MCF 10A (cell line): Measurements from ENCODE around the gene ENDOG. TPM values are rescaled to one million over a fixed set of nuclear protein-coding genes. Genes with fewer than 3 reads are reported as not detected.

ENCODE experiments used
- Bru-seq: library from RNA; stranded (reverse); fragments of 400-500 nt; gene quantifications from one replicate; lab custom pipeline; 2021; lab: Mats Ljungman, UMichigan
- BruChase-seq, 2 experiments: library from RNA; stranded (reverse); fragments of 400-500 nt; gene quantifications; one replicate each; lab custom pipeline; 2021; lab: Mats Ljungman, UMichigan
- BruUV-seq: library from RNA; stranded (reverse); fragments of 400-500 nt; replicated peaks from 2 replicates; lab custom pipeline; 2021; lab: Mats Ljungman, UMichigan
- CTCF ChIA-PET: fragments of 300-600 bp; sonication (Branson Sonifier 250); formaldehyde crosslinking; extraction: SDS; loops from one replicate; lab custom pipeline; 2021; ENCODE audit warnings: antibody characterized with exemption, inconsistent platforms; lab: Yijun Ruan, JAX
- POLR2A ChIA-PET: fragments of 300-600, 350-650 bp; sonication (Branson Sonifier 250); formaldehyde crosslinking; extraction: SDS; loops from one replicate; lab custom pipeline; 2020; ENCODE audit warnings: antibody characterized with exemption, inconsistent platforms; lab: Yijun Ruan, JAX
- DNase-seq: peaks from one replicate; pipeline ENCODE4 v3.0.0-alpha.2; 2018; ENCODE audit not compliant: unreplicated experiment
- H3K27ac Mint-ChIP-seq: one replicate; pipeline ENCODE4 v1.8.0; 2022; ENCODE audit warnings: mild to moderate bottlenecking, low read depth, mixed read lengths; ENCODE audit not compliant: unreplicated experiment
- H3K27me3 Mint-ChIP-seq: one replicate; pipeline ENCODE4 v1.8.0; 2022; ENCODE audit warnings: mixed read lengths; ENCODE audit not compliant: insufficient read depth, unreplicated experiment
- H3K36me3 Mint-ChIP-seq: one replicate; pipeline ENCODE4 v1.8.0; 2022; ENCODE audit warnings: mild to moderate bottlenecking, moderate library complexity, mixed read lengths; ENCODE audit not compliant: insufficient read depth, unreplicated experiment
- H3K4me1 Mint-ChIP-seq: one replicate; pipeline ENCODE4 v1.8.0; 2022; ENCODE audit warnings: mixed read lengths; ENCODE audit not compliant: insufficient read depth, unreplicated experiment
- H3K4me3 Mint-ChIP-seq: one replicate; pipeline ENCODE4 v1.8.0; 2022; ENCODE audit warnings: mild to moderate bottlenecking, moderate library complexity, mixed read lengths; ENCODE audit not compliant: unreplicated experiment
- H3K9me3 Mint-ChIP-seq: one replicate; pipeline ENCODE4 v1.8.0; 2022; ENCODE audit warnings: mixed read lengths; ENCODE audit not compliant: unreplicated experiment
- intact Hi-C: fragments of 100-400 bp; cut with micrococcal nuclease; formaldehyde crosslinking; loops from 2 replicates; pipeline ENCODE4 v1.14.1; 2022
- long read RNA-seq: library from polyadenylated mRNA; stranded (forward); transcript quantifications from one replicate; pipeline ENCODE4 v2.0.0, GENCODE V29; 2022
- total RNA-seq: library from RNA; stranded (reverse); gene quantifications from 2 replicates; pipeline ENCODE4 v1.2.3, GENCODE V29; 2022
- TF ChIP-seq, protein P1 (sequence below): fragments of 200-600 bp; IDR thresholded peaks from one replicate; pipeline ENCODE4 v1.8.0; 2022; ENCODE audit warnings: antibody characterized with exemption, mild to moderate bottlenecking; ENCODE audit not compliant: unreplicated experiment

The ENDOG gene
- 18.2 and 22.0 TPM in 2 replicates for total RNA-seq
- Bru-seq, nascent RNA: percentile 36 among the genes with signal in this experiment
- BruChase-seq, experiment 1, labeled RNA remaining after a 6-hour chase: percentile 56 among the genes with signal in this experiment
- percentile 43 among the genes with signal in this experiment for BruChase-seq, experiment 2, labeled RNA remaining after a 2-hour chase
- long read RNA-seq, transcript ENDOG-201 (3 exons, 1,172 nt): major isoform, 48 of 62 reads
- long read RNA-seq, partial matches to known transcripts: 5 of 62 reads
- long read RNA-seq, other reads (novel, unspliced or antisense): 9 of 62 reads

DNA sequence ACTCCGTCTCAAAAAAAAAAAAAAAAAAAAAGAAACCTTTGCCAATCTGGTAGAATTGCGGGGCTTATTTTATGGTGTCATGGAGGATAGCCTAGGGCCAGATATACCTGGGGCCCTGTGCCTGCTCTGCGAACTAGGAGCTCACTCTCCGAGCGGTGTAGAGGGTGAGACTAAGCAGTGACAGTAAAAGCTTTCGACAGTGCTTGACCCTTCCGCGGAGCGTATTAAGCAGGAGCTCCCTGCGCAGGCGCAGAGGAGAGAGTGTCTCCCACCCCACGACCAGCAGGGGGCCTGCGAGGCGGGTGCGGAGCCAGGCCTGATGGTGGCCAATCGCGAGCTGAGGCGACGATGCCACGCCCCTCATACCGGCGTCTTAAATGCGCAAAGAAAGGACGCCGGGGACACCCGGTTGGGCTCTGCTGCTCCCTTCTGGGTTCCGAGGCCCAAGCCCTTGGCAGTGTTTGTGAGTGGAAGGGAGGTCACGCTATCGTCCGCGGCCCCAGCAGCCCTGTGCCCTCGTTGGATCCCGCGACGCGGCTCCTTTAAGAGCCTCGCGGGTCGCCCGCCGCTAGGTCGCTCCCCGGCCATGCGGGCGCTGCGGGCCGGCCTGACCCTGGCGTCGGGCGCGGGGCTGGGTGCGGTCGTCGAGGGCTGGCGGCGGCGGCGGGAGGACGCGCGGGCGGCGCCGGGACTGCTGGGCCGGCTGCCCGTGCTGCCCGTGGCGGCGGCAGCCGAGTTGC is at the start of gene ENDOG:
Gene ENDOG (plus strand): TSS at position 402 of the 740 bp plus-strand sequence. CDS start 185 bp downstream, at position 587.
- Mint-ChIP-seq H3K4me3 (peak within 1 kb of the TSS; percentile 72), H3K9me3 (no peaks in the 10 kb centered on the region)

DNA sequence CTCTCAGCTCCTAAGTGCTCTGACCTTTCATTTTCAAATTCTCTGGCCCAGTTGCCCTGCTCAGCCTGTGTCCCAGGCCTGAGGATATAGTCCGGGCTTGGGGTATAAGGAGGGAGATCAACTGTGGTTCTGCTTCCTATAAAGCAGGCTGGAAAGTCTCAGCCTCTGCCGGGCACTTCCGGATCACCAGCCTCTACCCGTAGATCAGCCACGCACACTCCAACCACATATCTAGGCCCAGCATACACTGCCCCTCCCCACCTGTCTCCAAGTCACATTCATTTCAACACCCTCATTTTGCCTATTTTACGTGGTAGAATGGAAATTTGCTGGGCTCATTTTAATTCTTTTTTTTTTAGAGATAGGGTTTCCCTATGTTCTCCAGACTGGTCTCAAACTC is 49.7 kb upstream of the ENDOG start:
- CTCF ChIA-PET: interaction anchor here (0.6 to 1.7 kb wide), 2 partner anchors 36 to 52 kb away, joined by 3 to 5 read pairs; no protein-coding TSS in a partner anchor
- Mint-ChIP-seq H3K27me3 (no peaks in the 10 kb centered on the region), H3K36me3 (peaks cover 8% of the 10 kb centered on the region), H3K9me3 (no peaks in the 10 kb centered on the region), H3K4me1 (peaks cover 11% of the 10 kb centered on the region), H3K4me3 (no peak overlapping the region), H3K27ac (no peak overlapping the region)
- BruUV-seq: no TSS peak
- intact Hi-C loops: no loop called here
- POLR2A ChIA-PET: no interaction called here
- DNase-seq: no peak
- TF ChIP-seq, protein P1, sequence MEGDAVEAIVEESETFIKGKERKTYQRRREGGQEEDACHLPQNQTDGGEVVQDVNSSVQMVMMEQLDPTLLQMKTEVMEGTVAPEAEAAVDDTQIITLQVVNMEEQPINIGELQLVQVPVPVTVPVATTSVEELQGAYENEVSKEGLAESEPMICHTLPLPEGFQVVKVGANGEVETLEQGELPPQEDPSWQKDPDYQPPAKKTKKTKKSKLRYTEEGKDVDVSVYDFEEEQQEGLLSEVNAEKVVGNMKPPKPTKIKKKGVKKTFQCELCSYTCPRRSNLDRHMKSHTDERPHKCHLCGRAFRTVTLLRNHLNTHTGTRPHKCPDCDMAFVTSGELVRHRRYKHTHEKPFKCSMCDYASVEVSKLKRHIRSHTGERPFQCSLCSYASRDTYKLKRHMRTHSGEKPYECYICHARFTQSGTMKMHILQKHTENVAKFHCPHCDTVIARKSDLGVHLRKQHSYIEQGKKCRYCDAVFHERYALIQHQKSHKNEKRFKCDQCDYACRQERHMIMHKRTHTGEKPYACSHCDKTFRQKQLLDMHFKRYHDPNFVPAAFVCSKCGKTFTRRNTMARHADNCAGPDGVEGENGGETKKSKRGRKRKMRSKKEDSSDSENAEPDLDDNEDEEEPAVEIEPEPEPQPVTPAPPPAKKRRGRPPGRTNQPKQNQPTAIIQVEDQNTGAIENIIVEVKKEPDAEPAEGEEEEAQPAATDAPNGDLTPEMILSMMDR: no peak

More for the DNA sequence above, at the start of gene ENDOG:
- no peaks in the 10 kb centered on the region for H3K4me1 Mint-ChIP-seq
- BruUV-seq: no TSS peak
- TF ChIP-seq, protein P1: peak; percentile 94
- H3K27me3 Mint-ChIP-seq: no peaks in the 10 kb centered on the region
- ChIA-PET CTCF (interaction anchor here (0.5 to 2.8 kb wide), 24 partner anchors 9 to 1789 kb away, joined by 3 to 18 read pairs (median 4); partner anchors contain the start of gene SPOUT1), POLR2A (interaction anchor here (0.6 to 4.0 kb wide), 32 partner anchors 9 to 1061 kb away, joined by 3 to 39 read pairs (median 4); partner anchors contain the start of genes GOLGA2, SPOUT1, SPTAN1 and SWI5)
- intact Hi-C loops: loop anchor here (1.0 to 10.0 kb wide), 2 partner anchors 85 to 183 kb away; no protein-coding TSS in a partner anchor
- H3K36me3 Mint-ChIP-seq: peaks cover 24% of the 10 kb centered on the region
- H3K27ac Mint-ChIP-seq: no peak within 1 kb of the TSS
- peak; percentile 97 for DNase-seq

DNA sequence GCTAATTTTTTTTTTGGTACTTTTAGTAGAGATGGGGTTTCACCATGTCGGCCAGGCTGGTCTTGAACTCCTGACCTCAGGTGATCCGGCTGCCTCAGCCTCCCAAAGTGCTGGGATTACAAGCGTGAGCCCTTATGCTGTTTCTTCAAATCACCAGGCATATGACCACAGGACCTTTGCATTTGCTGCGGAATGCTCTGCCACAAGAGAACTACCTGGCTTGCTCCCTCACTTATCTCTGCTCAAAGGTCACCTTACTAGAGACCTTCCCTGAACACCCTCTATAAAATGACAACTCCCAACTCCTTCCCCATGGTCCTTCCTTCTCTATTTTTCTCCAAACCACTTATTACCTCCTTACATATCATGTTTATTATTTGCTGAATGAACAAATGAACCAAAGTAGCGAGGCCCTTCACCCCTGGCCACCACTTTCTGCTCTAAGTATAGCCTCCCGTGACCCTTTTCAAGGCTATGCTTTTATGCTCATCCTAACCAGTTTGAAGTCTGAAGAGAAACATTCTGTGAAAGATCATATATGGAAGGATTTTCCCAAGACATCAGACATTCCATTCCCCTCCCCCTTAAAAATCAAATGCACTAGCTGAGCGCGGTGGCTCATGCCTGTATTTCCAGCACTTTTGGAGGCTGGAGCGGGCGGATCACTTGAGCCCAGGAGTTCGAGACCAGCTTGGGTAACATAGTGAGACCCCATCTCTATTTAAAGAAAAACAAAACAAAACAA is 47.8 kb upstream of the ENDOG start:
- H3K36me3 Mint-ChIP-seq: peaks cover 5% of the 10 kb centered on the region
- peaks cover 11% of the 10 kb centered on the region for H3K4me1 Mint-ChIP-seq
- ChIA-PET CTCF (interaction anchor here (0.6 kb wide), 4 partner anchors 19 to 161 kb away, joined by 3 read pairs; no protein-coding TSS in a partner anchor), POLR2A (interaction anchor here (0.7 to 2.8 kb wide), 21 partner anchors 8 to 163 kb away, joined by 3 to 30 read pairs (median 5); partner anchors contain the start of genes ENDOG, TBC1D13 and ZDHHC12)
- intact Hi-C loops: no loop called here
- DNase-seq: no peak
- peak overlapping the region; percentile 96 for H3K4me3 Mint-ChIP-seq
- H3K9me3 Mint-ChIP-seq: peaks cover 7% of the 10 kb centered on the region
- TF ChIP-seq, protein P1: no peak
- TSS peak; percentile 37 for BruUV-seq
- no peaks in the 10 kb centered on the region for H3K27me3 Mint-ChIP-seq
- peak overlapping the region; percentile 92 for H3K27ac Mint-ChIP-seq
